HT-29 (cell line): ENCODE data around the gene GDAP1L1. TPM values are rescaled to one million over a fixed set of nuclear protein-coding genes. Genes with fewer than 3 reads are reported as not detected.
"Not testable (repeated sequence)": the region's sequence is repeated elsewhere in the genome, so short reads cannot be mapped to it uniquely, and the experiment has no call there.

Source experiments
- DNase-seq: peaks from one replicate; pipeline ENCODE4 v3.0.0-alpha.2; 2015; ENCODE audit warnings: low spot score
- total RNA-seq: library from RNA; depleted of rRNA; stranded (reverse); fragments of >200 nt; shearing (Covaris generic); gene quantifications from 2 replicates; pipeline ENCODE4 v1.2.3, GENCODE V29; 2014

GDAP1L1 gene
- total RNA-seq, 1 experiment from 2014 or later = not detected

DNA sequence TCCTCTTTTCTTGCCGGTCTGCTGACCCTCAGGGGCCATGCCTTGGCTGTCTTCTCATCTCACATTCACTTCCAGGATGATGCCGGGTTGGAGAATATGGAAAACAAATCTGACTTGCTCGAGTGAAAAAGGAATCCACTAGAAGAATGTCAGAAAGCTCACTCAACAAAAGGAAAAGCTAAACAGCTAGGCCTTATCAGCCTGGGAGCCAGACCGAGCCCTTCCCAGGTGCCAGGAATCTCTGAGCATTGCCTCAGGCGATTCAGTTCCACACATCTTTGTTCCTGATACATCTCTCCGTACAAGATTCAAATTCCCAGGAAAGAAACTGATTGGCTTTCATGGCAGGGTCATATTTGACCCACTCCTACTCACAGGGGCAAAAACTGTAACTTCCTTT, 27.3 kb upstream of the GDAP1L1 start:
- DNase-seq = no peak

GRCh38 chr20:44221368-44221954, 25.6 kb upstream of the GDAP1L1 start:
- DNase-seq = no peak

DNA sequence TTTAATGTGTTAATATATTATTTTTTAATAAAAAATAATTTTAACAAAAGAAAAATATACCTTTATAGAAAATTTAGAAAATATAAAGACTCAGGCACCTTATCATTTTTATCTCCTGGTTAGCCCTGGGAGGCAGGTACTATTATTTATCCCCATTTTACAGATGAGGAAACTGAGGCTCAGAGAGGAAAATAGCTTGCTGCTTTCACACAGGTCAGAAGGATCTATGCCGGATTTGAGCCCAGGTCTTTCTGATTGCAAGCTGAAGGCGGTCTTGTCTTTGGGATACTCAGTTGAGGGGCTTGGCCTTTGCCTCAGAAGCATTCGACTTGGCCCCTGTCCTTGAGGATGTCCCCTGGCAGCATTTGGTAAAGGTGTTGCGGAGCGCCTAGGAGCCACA, 25.1 kb upstream of the GDAP1L1 start:
- no peak for DNase-seq

GRCh38 chr20:44222633-44223368, 24.3 kb upstream of the GDAP1L1 start:
- no peak for DNase-seq

GRCh38 chr20:44223721-44224120, 23.4 kb upstream of the GDAP1L1 start:
- DNase-seq = no peak

GRCh38 chr20:44224637-44225036, 22.5 kb upstream of the GDAP1L1 start:
- DNase-seq = no peak

DNA sequence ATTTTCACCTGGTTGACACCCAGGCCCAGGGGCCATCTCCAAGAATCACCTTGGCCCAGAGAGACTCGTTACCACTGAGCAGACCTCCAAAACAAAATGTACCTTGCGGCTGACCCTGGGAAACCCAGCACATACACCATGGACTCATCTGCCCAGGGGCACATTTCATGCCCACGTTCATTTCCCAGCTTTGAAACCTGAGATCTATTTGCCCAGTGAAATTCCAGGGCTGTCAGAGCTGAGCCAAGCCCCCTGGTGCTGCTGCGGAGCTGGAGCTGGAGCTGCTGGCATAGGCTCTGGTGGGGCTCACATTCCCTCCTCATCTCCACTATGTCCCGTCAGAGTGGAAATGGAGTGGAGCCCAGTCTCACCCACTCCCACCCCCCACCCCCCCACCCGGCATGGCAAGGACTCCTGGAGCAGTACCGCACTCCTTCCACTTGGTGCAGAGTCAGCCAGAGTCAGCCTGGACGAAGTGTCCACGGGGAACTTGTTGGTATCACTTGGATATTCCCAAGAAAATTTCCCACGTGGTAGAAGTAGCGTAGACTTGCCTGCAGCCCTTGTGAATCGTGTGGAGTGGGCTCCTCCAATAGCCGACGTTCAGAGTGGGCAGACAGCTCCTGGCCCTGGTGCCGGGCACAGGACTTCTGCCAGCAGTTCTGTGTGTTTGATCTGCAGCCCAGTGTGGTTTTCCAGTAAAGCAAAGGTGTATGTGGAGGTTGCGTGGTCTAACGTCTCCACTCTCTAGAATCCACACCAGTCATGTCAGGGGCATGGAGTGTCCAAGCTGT, 18.4 kb upstream of the GDAP1L1 start:
- DNase-seq = no peak

GRCh38 chr20:44231193-44231592, 15.9 kb upstream of the GDAP1L1 start:
- no peak for DNase-seq

DNA sequence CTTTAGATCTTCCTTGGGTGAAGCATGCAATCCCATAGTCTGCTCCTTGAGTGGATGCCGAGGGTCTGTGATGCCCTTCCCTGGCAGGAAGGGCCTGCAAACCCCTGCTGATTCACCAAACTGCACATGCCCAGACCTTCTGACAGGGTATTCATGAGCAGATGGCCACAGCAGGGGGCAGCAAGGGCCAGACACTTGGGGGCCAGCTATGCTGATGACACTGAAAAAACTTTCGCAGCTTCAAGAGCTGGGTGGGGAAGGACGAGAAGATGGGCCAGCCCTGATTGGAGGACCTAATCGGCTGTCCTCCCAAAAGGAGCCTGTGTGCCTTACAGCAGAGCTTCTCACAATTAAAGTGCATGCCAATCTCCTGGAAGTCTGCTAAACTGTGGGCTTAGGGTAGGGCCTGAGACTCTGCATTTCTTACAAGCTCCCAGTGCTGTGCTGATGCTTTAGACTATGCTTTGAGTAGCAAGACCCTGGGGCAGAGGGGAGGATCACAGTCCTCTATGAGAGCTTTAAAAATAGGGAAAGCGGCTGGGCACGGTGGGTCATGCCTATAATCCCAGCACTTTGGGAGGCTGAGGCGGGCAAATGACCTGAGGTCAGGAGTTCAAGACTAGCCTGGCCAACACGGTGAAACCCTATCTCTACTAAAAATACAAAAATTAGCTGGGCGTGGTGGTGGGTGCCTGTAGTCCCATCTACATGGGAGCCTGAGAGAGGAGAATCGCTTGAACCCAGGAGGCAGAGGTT, 15.2 kb upstream of the GDAP1L1 start:
- no peak for DNase-seq

GRCh38 chr20:44232469-44232856, 14.6 kb upstream of the GDAP1L1 start:
- DNase-seq = not testable (repeated sequence)

GRCh38 chr20:44233436-44234016, 13.6 kb upstream of the GDAP1L1 start:
- no peak for DNase-seq

DNA sequence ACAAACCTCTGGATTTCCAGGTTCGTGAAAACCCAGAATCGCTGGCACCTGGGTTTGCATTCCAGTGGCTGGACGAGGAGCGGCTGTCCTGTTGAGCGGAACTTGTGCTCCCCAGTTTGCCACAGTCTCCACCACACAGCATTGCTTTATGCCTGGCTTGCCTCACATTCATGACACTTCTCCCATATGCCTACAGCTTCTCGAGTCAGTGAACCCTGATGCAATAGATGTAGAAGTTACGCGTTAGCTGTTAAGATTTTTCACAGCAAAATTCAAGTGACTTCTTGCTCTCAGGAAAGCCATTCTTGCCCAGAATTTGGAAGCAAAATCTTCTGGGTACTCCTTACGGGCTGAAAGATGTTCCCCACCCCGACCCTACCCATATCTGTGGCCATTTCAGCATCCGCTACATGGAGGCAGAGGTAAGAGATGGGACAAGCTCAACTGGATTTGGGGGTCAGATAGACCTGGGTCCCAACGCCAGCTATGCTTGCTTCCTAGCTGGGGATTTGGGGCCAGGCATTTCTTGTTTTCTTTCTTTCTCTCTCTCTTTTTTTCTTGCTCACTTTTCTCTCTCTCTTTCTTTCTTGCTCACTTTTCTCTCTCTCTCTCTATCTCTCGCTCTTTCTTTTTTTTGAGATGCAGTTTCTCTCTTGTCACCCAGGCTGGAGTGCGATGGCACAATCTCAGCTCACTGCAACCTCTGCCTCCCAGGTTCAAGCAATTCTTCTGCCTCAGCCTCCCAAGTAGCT, 12.4 kb upstream of the GDAP1L1 start:
- DNase-seq = no peak

DNA sequence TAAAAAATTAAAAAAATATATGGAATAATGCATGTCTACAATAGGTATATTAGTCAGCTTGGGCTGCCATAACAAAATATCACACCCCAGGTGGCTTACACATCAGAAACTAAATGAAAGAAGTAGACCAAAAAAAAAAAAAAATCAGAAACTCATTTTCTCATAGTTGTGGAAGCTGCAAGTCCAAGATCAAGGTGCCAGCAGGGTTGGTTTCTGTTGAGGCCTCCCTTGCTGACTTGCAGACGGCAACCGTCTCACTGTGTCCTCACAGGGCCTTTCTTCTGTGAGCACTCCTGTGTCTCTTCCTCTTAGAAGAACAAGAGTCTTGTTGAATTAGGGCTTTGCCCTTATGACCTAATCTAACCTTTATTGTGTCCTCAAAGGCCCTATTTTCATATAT, 11.4 kb upstream of the GDAP1L1 start:
- no peak for DNase-seq

- not testable (repeated sequence) for DNase-seq
These were observed 10.3 kb upstream of the GDAP1L1 start for GRCh38 chr20:44236840-44237239.

DNA sequence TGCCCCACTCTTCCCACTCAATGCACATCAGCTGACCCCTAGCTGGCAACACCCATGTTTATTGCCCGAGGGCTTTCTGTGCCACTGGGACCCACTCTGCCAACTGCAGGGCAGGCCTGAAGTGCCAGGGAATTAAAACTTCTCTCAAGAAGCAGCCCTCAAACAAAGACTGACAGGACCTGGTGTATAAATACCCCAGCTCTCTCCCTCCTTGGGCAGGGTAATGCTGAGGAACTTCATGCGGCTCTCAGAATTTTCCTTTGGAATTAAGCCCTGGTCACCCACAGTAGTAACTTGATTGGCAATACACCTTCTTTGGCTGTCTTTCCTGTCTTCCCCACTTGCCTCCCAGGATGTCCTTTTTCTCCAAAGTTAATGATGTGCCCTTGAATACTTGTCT, 5.3 kb upstream of the GDAP1L1 start:
- no peak for DNase-seq

DNA sequence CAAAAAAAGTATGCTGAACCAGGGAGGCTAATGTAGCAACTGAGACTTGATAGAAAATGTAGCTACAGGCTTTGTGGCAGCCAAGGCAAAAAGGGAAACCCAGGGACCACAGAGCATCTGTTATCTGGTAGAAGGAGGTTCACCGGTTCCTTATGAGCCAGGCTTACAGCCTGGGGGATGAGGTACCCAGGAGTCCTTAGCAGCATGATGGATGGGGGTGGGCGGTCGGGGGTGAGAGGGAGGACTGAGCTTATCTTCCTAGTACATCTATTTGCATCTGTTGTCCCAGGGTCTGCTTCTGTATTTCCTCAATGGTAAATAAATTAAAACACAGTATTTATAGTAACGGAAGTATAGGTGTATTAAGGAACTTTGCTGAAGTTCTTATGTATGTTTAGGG, 1.1 kb upstream of the GDAP1L1 start:
- no peak for DNase-seq

DNA sequence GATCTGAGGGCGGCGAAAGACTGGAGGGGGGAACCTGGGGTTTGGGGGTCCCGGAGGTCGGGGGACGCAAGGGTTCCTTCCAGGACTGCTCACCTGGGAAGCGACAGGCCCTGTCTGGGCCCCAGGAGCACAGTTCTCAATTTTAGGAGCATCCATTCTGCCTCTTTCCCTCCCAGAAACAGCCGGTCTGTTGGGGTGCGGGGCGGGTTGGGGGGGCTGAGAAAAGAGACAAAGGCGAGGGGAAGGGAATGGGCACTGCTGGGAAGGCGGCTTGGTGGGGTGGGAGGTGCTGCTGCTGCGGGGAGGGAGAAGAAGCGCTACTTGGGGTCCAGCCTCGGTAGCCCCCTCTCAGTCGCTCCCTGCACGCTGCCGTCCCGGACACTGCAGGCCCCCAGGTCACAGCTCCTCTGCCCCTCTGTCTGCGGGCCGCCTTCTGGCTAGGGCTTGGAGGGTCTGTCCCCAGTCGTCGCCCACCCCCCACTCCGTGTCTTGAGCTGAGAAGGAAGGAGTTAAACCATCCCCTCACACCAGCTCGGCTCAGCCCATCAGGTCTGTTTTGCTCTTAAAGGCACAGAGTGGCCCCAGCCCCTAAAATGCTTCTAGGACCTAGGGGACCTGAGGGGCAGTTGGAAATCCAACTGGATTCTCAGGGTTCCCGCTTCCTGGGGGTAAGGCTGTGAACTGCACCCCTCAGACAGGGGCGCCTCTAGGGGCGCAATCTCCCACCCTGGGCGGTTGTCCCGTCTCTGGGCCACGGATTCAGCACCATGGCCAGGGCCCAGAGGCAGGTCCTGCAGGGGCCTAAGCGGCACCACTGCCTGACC, 690 bp downstream of the GDAP1L1 start:
- DNase-seq = peak; percentile 42

GRCh38 chr20:44248410-44248759, 1.3 kb downstream of the GDAP1L1 start:
- no peak for DNase-seq

GRCh38 chr20:44251284-44251683, 4.2 kb downstream of the GDAP1L1 start:
- no peak for DNase-seq

DNA sequence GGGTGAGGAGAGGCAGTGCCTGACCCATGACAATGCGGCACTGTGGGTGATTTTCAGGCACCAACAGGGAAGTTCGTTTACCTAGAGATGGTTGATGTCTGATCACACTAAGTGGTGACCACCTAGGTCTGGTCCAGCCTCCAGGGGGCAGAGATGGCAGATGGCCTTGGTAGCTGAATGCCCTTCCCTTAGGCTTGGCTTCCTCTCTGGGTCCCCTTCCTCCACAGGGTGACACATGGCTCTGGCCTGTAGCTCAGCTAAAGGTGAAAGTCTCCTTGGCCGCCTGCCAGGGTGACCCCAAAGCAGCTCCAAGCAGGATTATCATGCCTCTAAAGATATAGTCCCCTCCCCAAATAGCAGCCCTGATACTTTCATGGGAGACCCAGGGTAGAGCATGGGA, 6.4 kb downstream of the GDAP1L1 start:
- no peak for DNase-seq
